B cell (primary cell): Measurements from ENCODE around the gene ZBTB2. TPM values are rescaled to one million over a fixed set of nuclear protein-coding genes. Genes with fewer than 3 reads are reported as not detected.

ENCODE experiments used
- ATAC-seq: fragments of 200-7000 bp; cut with Tn5 transposase; one replicate; pipeline ENCODE4 v1.10.0; 2021; ENCODE audit warnings: low read depth, mild to moderate bottlenecking, moderate number of reproducible peaks, moderate library complexity
- CTCF ChIA-PET: fragments of 350-600 bp; sonication (Branson Sonifier 250); formaldehyde crosslinking; loops from one replicate; lab custom pipeline; 2021; ENCODE audit warnings: antibody characterized with exemption, inconsistent platforms; lab: Charles Lee
- POLR2A ChIA-PET: fragments of 350-600 bp; sonication (Branson Sonifier 250); formaldehyde crosslinking; loops from one replicate; lab custom pipeline; 2021; ENCODE audit warnings: antibody characterized with exemption; lab: Charles Lee
- DNase-seq: peaks from one replicate; pipeline ENCODE4 v3.0.0; 2013
- H2AFZ ChIP-seq: 2 replicates; pipeline ENCODE4 v1.6.1; 2012; ENCODE audit warnings: mild to moderate bottlenecking, low read depth, low read length; ENCODE audit not compliant: insufficient read depth, poor library complexity, severe bottlenecking
- H3K27ac ChIP-seq, 2 donors: 1 replicate in 1 of 2; 2 replicates in 1 of 2; pipeline ENCODE4 v1.5.1; 2012 to 2013; ENCODE audit warnings: low read length in 2 of 2, mild to moderate bottlenecking in 2 of 2, moderate library complexity in 1 of 2
- H3K27me3 ChIP-seq, 4 experiments: fragments of 200-600 bp in 1 of 4; sonication (generic) in 1 of 4; replicated peaks in 1 of 4; 1 replicate in 2 of 4; 2 replicates in 2 of 4; pipeline versions ENCODE4 v1.6.1 to v1.7.0; 2013 to 2016; ENCODE audit warnings: low read length in 3 of 4, mild to moderate bottlenecking in 2 of 4, mixed read lengths in 1 of 4, moderate library complexity in 1 of 4; ENCODE audit not compliant: insufficient read depth in 4 of 4, control insufficient read depth in 3 of 4; ENCODE audit errors: control extremely low read depth in 1 of 4
- H3K36me3 ChIP-seq, 2 experiments: replicated peaks in 1 of 2; 1 replicate in 1 of 2; 2 replicates in 1 of 2; pipeline versions ENCODE4 v1.6.1 to v1.7.1; 2013; ENCODE audit warnings: low read length in 1 of 2; ENCODE audit not compliant: insufficient read depth in 2 of 2, control insufficient read depth in 1 of 2; ENCODE audit errors: control extremely low read depth in 1 of 2, extremely low read depth in 1 of 2
- H3K4me1 ChIP-seq, 2 donors: fragments of 200-600 bp in 1 of 2; sonication (generic) in 1 of 2; 1 replicate in 1 of 2; 2 replicates in 1 of 2; pipeline versions ENCODE4 v1.5.1 to v1.6.1; 2013 to 2017; ENCODE audit warnings: low read length in 2 of 2; ENCODE audit not compliant: control insufficient read depth in 2 of 2, insufficient read depth in 2 of 2
- H3K4me2 ChIP-seq: replicated peaks from 2 replicates; pipeline ENCODE3; 2012; ENCODE audit warnings: mild to moderate bottlenecking, low read depth, low read length; ENCODE audit not compliant: poor library complexity, severe bottlenecking
- H3K4me3 ChIP-seq, 5 experiments: fragments of 200-600 bp in 1 of 5; sonication (generic) in 1 of 5; 1 replicate in 3 of 5; 2 replicates in 2 of 5; pipeline versions ENCODE4 v1.5.1 to v1.7.0; 2011 to 2016; ENCODE audit warnings: low read length in 4 of 5, mild to moderate bottlenecking in 4 of 5, low read depth in 2 of 5, control low read depth in 1 of 5, moderate library complexity in 1 of 5; ENCODE audit not compliant: insufficient read depth in 1 of 5; ENCODE audit errors: control extremely low read depth in 1 of 5, extremely low read depth in 1 of 5
- H3K79me2 ChIP-seq: fragments of 200-600 bp; sonication (generic); one replicate; pipeline ENCODE4 v1.6.0; 2016; ENCODE audit warnings: low read length; ENCODE audit not compliant: control insufficient read depth, insufficient read depth
- H3K9ac ChIP-seq: fragments of 200-600 bp; sonication (generic); 2 replicates; pipeline ENCODE4 v1.6.1; 2017; ENCODE audit warnings: mild to moderate bottlenecking, low read length, moderate library complexity
- H3K9me3 ChIP-seq, 3 donors: one replicate each; pipeline versions ENCODE4 v1.6.1 to v1.7.1; 2013; ENCODE audit warnings: low read length in 2 of 3; ENCODE audit not compliant: control insufficient read depth in 2 of 3, insufficient read depth in 1 of 3; ENCODE audit errors: control extremely low read depth in 1 of 3
- H4K20me1 ChIP-seq: 2 replicates; pipeline ENCODE4 v1.6.0; 2012; ENCODE audit warnings: mild to moderate bottlenecking, low read length; ENCODE audit not compliant: insufficient read depth, control insufficient read depth, poor library complexity, severe bottlenecking
- H3K27ac Mint-ChIP-seq: one replicate; pipeline ENCODE4 v1.8.0; 2021; ENCODE audit warnings: mixed read lengths
- H3K27me3 Mint-ChIP-seq: one replicate; pipeline ENCODE4 v1.8.0; 2021; ENCODE audit warnings: mixed read lengths
- H3K4me1 Mint-ChIP-seq: one replicate; pipeline ENCODE4 v1.8.0; 2021; ENCODE audit warnings: mixed read lengths
- H3K4me3 Mint-ChIP-seq: one replicate; pipeline ENCODE4 v1.8.0; 2021; ENCODE audit warnings: mixed read lengths
- H3K9me3 Mint-ChIP-seq: one replicate; pipeline ENCODE4 v1.8.0; 2022; ENCODE audit warnings: mixed read lengths; ENCODE audit not compliant: insufficient read depth
- CTCF ChIP-seq: fragments of 200-600 bp; IDR thresholded peaks from one replicate; pipeline ENCODE4 v1.8.0; 2022; ENCODE audit warnings: antibody characterized with exemption, mild to moderate bottlenecking
- EZH2 ChIP-seq: IDR thresholded peaks from 2 replicates; pipeline ENCODE4 v1.6.1; 2012; ENCODE audit warnings: borderline replicate concordance, low read depth, mild to moderate bottlenecking, moderate library complexity, low read length; ENCODE audit not compliant: insufficient read depth, poor library complexity, severe bottlenecking
- WGBS: methylation state at CpG from one replicate; pipeline ENCODE4 v1.1.5; 2013; ENCODE audit warnings: missing lambda C conversion rate; ENCODE audit not compliant: insufficient coverage; 5-methylcytosine and 5-hydroxymethylcytosine counted together
- intact Hi-C: fragments of 100-400 bp; cut with micrococcal nuclease; formaldehyde crosslinking; loops from one replicate; pipeline ENCODE4 v1.10.0; 2022
- polyA plus RNA-seq: library from polyadenylated mRNA; depleted of rRNA; stranded (reverse); fragments of >200 nt; gene quantifications from 2 replicates; pipeline ENCODE4 v1.2.3, GENCODE V29; 2012
- total RNA-seq, 2 donors: library from RNA; stranded (reverse); fragments of 120-200 nt in 1 of 2; gene quantifications; 1 replicate in 1 of 2; 2 replicates in 1 of 2; pipeline versions ENCODE4 v1.2.3 to v1.2.4, GENCODE V29; 2013 to 2022

Gene ZBTB2
- total and polyA plus RNA-seq, 2 donors (not counting 1 experiment from before 2014, with no cell fraction given): 15.9 to 17.6 TPM

- ATAC-seq (no peak), DNase-seq (no peak)
- Mint-ChIP-seq H3K4me3 (peak overlapping the region; percentile 99), H3K4me1 (peaks cover 58% of the 10 kb centered on the region), H3K27ac (peak overlapping the region; percentile 98), H3K27me3 (no peaks in the 10 kb centered on the region), H3K9me3 (no peaks in the 10 kb centered on the region)
- peaks cover 48 to 52% of the 10 kb centered on the region in 2 donors for H3K4me1 ChIP-seq
- peak overlapping the region; percentile 77 to 80 for H3K27ac ChIP-seq
- peaks cover 53% of the 10 kb centered on the region for H4K20me1 ChIP-seq
- H3K79me2 ChIP-seq: peaks cover 58% of the 10 kb centered on the region
- intact Hi-C loops: loop anchor here (1.0 to 10.0 kb wide), 3 partner anchors 16 to 1825 kb away; partner anchors contain the start of gene GINM1
- CTCF ChIA-PET: interaction anchor here (0.6 to 0.7 kb wide), 2 partner anchors 13 to 57 kb away, joined by 3 to 4 read pairs; no protein-coding TSS in a partner anchor
- H3K27me3 ChIP-seq: no peaks in the 10 kb centered on the region
- TF ChIP-seq EZH2 (no peak), CTCF (no peak)
- POLR2A ChIA-PET: no interaction called here
- H3K36me3 ChIP-seq: peaks cover 0 to 3% of the 10 kb centered on the region in 2 experiments
- H3K4me2 ChIP-seq: peak overlapping the region; percentile 90
- no CpG with 5 or more reads among the region's 3 CpGs for WGBS
- peak overlapping the region; percentile 67 to 86 (median 84) for H3K4me3 ChIP-seq
- peak overlapping the region; percentile 94 for H3K9ac ChIP-seq
- no peaks in the 10 kb centered on the region for H3K9me3 ChIP-seq
- peak overlapping the region; percentile 45 for H2AFZ ChIP-seq
Observed at GRCh38 chr6:151392427-151392826, 1.1 kb upstream of the ZBTB2 start.

GRCh38 chr6:151390851-151391470 lies 398 bp downstream of the ZBTB2 start:
- peak overlapping the region; percentile 98 for H3K27ac Mint-ChIP-seq
- intact Hi-C loops: loop anchor here (1.0 to 10.0 kb wide), 5 partner anchors 11 to 1824 kb away; partner anchors contain the start of genes GINM1, MTRF1L and RMND1
- H3K9ac ChIP-seq: peak overlapping the region; percentile 94
- POLR2A ChIA-PET: interaction anchor here (0.8 to 2.1 kb wide), 5 partner anchors 11 to 61 kb away, joined by 3 to 16 read pairs (median 4); partner anchors contain the start of gene RMND1
- peak overlapping the region; percentile 77 to 97 for H3K27ac ChIP-seq
- H3K4me3 ChIP-seq: peak overlapping the region in 4 of 5 experiments; percentile 67 to 86 (median 82)
- CTCF ChIA-PET: interaction anchor here (2.0 to 2.5 kb wide), 2 partner anchors 14 to 61 kb away, joined by 5 to 11 read pairs; partner anchors contain the start of gene RMND1
- H3K4me2 ChIP-seq: peak overlapping the region; percentile 90
- H3K27me3 Mint-ChIP-seq: no peaks in the 10 kb centered on the region
- H3K9me3 ChIP-seq: no peaks in the 10 kb centered on the region
- peak; percentile 90 for DNase-seq
- H3K4me3 Mint-ChIP-seq: peak overlapping the region; percentile 99
- peak; percentile 4 for ATAC-seq
- H3K4me1 ChIP-seq: peaks cover 38 to 39% of the 10 kb centered on the region in 2 donors
- H3K79me2 ChIP-seq: peaks cover 58% of the 10 kb centered on the region
- TF ChIP-seq CTCF (no peak), EZH2 (no peak)
- no peaks in the 10 kb centered on the region for H3K9me3 Mint-ChIP-seq
- no peaks in the 10 kb centered on the region for H3K36me3 ChIP-seq
- no peaks in the 10 kb centered on the region for H3K27me3 ChIP-seq
- 0% methylated on average over 71 of the region's 78 CpGs for WGBS
- peaks cover 38% of the 10 kb centered on the region for H4K20me1 ChIP-seq
- peaks cover 48% of the 10 kb centered on the region for H3K4me1 Mint-ChIP-seq
- peak overlapping the region; percentile 91 for H2AFZ ChIP-seq
